Stomach (tissue), 9 donors: ENCODE results near the gene FAM8A1. TPM values are rescaled to one million over a fixed set of nuclear protein-coding genes. Genes with fewer than 3 reads are reported as not detected.

Source experiments
- DNase-seq, 2 donors: peaks; one replicate each; pipeline versions ENCODE4 v3.0.0 to v3.0.0-alpha.2; 2013 to 2019
- H3K27ac ChIP-seq, 5 donors: fragments of 200-600 bp in 4 of 5; sonication (generic) in 4 of 5; one replicate each; pipeline ENCODE4 v1.5.1; 2013 to 2019; ENCODE audit warnings: mild to moderate bottlenecking in 1 of 5, moderate library complexity in 1 of 5
- H3K27me3 ChIP-seq, 3 donors: fragments of 200-600 bp; sonication (generic); one replicate each; pipeline ENCODE4 v1.5.1; 2017 to 2019; ENCODE audit warnings: mixed run types in 1 of 3
- H3K36me3 ChIP-seq, 4 donors: fragments of 200-600 bp; sonication (generic); 1 replicate in 3 of 4; 2 replicates in 1 of 4; pipeline ENCODE4 v1.5.1; 2016 to 2019
- H3K4me1 ChIP-seq, 4 donors: fragments of 200-600 bp; sonication (generic); one replicate each; pipeline ENCODE4 v1.5.1; 2016 to 2019
- H3K4me3 ChIP-seq, 4 donors: fragments of 200-600 bp; sonication (generic) in 3 of 4; one replicate each; pipeline ENCODE4 v1.5.1; 2016 to 2019; ENCODE audit warnings: mild to moderate bottlenecking in 1 of 4
- H3K9me3 ChIP-seq, 4 donors: fragments of 200-600 bp; sonication (generic); one replicate each; pipeline ENCODE4 v1.5.1; 2016 to 2019
- EP300 ChIP-seq: sonication (generic); formaldehyde crosslinking; IDR thresholded peaks from one replicate; pipeline ENCODE4 v1.6.1; 2017; ENCODE audit warnings: antibody characterized with exemption
- POLR2A ChIP-seq, 4 donors: fragments of 450-650 bp; IDR thresholded peaks; one replicate each; pipeline ENCODE4 v1.6.1; 2016; ENCODE audit warnings: antibody characterized with exemption in 4 of 4, control low read depth in 2 of 4, mild to moderate bottlenecking in 1 of 4, moderate library complexity in 1 of 4
- POLR2AphosphoS5 ChIP-seq, 3 donors: sonication (generic); formaldehyde crosslinking; IDR thresholded peaks; one replicate each; pipeline ENCODE4 v1.6.1; 2016; ENCODE audit warnings: antibody characterized with exemption in 3 of 3
- WGBS, 5 donors: extraction: QIAGEN DNeasy Blood & Tissue Kit in 3 of 5; methylation state at CpG; one replicate each; pipeline versions ENCODE4 v1.1.5 to v1.1.7; 2013 to 2018; 5-methylcytosine and 5-hydroxymethylcytosine counted together
- intact Hi-C: fragments of 100-400 bp; cut with DNase I; formaldehyde crosslinking; loops from one replicate; pipeline ENCODE4 v1.15.1; 2023; ENCODE audit warnings: low total_unique reads
- polyA plus RNA-seq, 3 donors: library from polyadenylated mRNA; stranded (reverse); fragments of 200-250 nt; gene quantifications; one replicate each; pipeline ENCODE4 v1.2.3, GENCODE V29; 2013
- total RNA-seq, 5 donors: library from RNA; depleted of rRNA; stranded (reverse); fragments of >200 nt; gene quantifications; one replicate each; pipeline versions ENCODE4 v1.1.0 to v1.2.3, GENCODE V29; 2014 to 2016
- TF ChIP-seq, protein P1 (sequence below), 7 experiments: fragments of 450-650 bp in 4 of 7; fragments of 200-600 bp in 3 of 7; sonication (generic) in 3 of 7; IDR thresholded peaks; one replicate each; pipeline ENCODE4 v1.5.1; 2016 to 2019; ENCODE audit warnings: antibody characterized with exemption in 7 of 7, control low read depth in 2 of 7, mild to moderate bottlenecking in 1 of 7
- donor health status: healthy with polysubstance abuse.
- donor health status: Bipolar disorder and iron deficiency.
- donor health status: healthy.

FAM8A1 gene
- total and polyA plus RNA-seq, 8 donors, result 5.2 to 42.4 (median 21.9) TPM

- no peak for TF ChIP-seq EP300
- 67 to 80% (median 75%) methylated on average over 4 of the region's 4 CpGs for WGBS, 5 donors
- Histone ChIP-seq H3K9me3 (no peaks in the 10 kb centered on the region), H3K36me3 (peaks cover 0 to 23% (median 0%) of the 10 kb centered on the region in 4 donors), H3K27ac (no peak overlapping the region), H3K27me3 (no peaks in the 10 kb centered on the region), H3K4me3 (no peak overlapping the region), H3K4me1 (no peaks in the 10 kb centered on the region)
- intact Hi-C loops, result no loop called here
- no peak for DNase-seq
Measured at GRCh38 chr6:17556014-17556413, 44.1 kb upstream of the FAM8A1 start.

- no peak for DNase-seq
- Histone ChIP-seq H3K9me3 (peaks cover 0 to 11% (median 5%) of the 10 kb centered on the region in 4 donors), H3K36me3 (no peaks in the 10 kb centered on the region), H3K4me3 (no peak overlapping the region), H3K4me1 (no peaks in the 10 kb centered on the region), H3K27me3 (no peaks in the 10 kb centered on the region), H3K27ac (no peak overlapping the region)
- intact Hi-C loops, result no loop called here
- WGBS, 5 donors, result 87 to 91% (median 88%) methylated on average over 3 of the region's 3 CpGs
- TF ChIP-seq EP300 (no peak), POLR2A (IDR thresholded peaks at IDR 0.05) (no peak), POLR2AphosphoS5 (IDR thresholded peaks at IDR 0.05) (no peak)
- TF ChIP-seq, protein P1, sequence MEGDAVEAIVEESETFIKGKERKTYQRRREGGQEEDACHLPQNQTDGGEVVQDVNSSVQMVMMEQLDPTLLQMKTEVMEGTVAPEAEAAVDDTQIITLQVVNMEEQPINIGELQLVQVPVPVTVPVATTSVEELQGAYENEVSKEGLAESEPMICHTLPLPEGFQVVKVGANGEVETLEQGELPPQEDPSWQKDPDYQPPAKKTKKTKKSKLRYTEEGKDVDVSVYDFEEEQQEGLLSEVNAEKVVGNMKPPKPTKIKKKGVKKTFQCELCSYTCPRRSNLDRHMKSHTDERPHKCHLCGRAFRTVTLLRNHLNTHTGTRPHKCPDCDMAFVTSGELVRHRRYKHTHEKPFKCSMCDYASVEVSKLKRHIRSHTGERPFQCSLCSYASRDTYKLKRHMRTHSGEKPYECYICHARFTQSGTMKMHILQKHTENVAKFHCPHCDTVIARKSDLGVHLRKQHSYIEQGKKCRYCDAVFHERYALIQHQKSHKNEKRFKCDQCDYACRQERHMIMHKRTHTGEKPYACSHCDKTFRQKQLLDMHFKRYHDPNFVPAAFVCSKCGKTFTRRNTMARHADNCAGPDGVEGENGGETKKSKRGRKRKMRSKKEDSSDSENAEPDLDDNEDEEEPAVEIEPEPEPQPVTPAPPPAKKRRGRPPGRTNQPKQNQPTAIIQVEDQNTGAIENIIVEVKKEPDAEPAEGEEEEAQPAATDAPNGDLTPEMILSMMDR (IDR thresholded peaks at IDR 0.05), result no peak
Measured at GRCh38 chr6:17562636-17563035, 37.5 kb upstream of the FAM8A1 start.

GRCh38 chr6:17565399-17565798 lies 34.7 kb upstream of the FAM8A1 start:
- Histone ChIP-seq H3K9me3 (peaks cover 0 to 11% (median 5%) of the 10 kb centered on the region in 4 donors), H3K4me1 (no peaks in the 10 kb centered on the region), H3K36me3 (no peaks in the 10 kb centered on the region), H3K27ac (no peak overlapping the region), H3K4me3 (no peak overlapping the region), H3K27me3 (no peaks in the 10 kb centered on the region)
- no peak for DNase-seq
- WGBS, 5 donors, result 80 to 92% (median 84%) methylated on average over 3 of the region's 3 CpGs
- TF ChIP-seq EP300, result no peak
- no peak for TF ChIP-seq POLR2AphosphoS5 (IDR thresholded peaks at IDR 0.05)
- TF ChIP-seq POLR2A (IDR thresholded peaks at IDR 0.05), result no peak
- TF ChIP-seq, protein P1 (IDR thresholded peaks at IDR 0.05), result no peak
- intact Hi-C loops, result no loop called here

DNA sequence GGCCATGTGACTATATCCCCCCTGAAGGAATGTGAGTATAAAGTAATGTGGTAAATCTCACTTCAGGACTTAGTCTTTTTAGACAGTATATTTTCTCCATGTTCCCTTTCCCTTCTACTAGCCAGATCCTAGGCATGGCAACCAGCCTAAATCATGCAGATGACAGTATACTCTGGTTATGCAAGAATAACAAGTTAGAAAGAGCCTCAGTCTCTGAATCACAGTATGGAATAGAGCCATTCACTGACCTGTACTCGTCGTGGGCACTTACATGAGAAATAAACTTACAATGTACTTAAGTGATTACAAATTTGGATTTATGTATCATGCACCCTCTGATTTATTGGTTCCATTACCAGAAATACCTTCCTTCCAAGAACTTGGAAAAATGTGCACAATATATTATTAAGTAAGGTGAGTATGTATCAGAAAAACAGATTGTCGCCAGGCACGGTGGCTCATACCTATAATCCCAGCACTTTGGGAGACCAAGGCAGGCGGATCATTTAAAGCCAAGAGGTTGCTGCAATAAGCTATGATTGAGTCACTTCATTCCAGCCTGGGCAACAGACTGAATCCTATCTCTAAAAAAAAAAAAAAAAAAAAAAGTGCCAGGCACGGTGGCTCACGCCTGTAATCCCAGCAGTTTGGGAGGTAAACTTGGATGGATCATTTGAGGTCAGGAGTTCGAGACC lies 25.1 kb upstream of the FAM8A1 start:
- no peak for DNase-seq
- Histone ChIP-seq H3K4me1 (no peaks in the 10 kb centered on the region), H3K36me3 (no peaks in the 10 kb centered on the region), H3K27ac (no peak overlapping the region), H3K9me3 (peaks cover 4 to 13% (median 7%) of the 10 kb centered on the region in 4 donors), H3K27me3 (peaks cover 0 to 9% (median 0%) of the 10 kb centered on the region in 3 donors), H3K4me3 (no peak overlapping the region)
- 85 to 91% (median 87%) methylated on average over 8 of the region's 8 CpGs for WGBS, 5 donors
- intact Hi-C loops, result no loop called here
- TF ChIP-seq, protein P1 (IDR thresholded peaks at IDR 0.05), result no peak
- TF ChIP-seq EP300 (no peak), POLR2AphosphoS5 (IDR thresholded peaks at IDR 0.05) (no peak), POLR2A (IDR thresholded peaks at IDR 0.05) (no peak)

GRCh38 chr6:17577059-17577458 lies 23.0 kb upstream of the FAM8A1 start:
- Histone ChIP-seq H3K4me3 (no peak overlapping the region), H3K36me3 (no peaks in the 10 kb centered on the region), H3K27ac (no peak overlapping the region), H3K27me3 (peaks cover 0 to 17% (median 0%) of the 10 kb centered on the region in 3 donors), H3K4me1 (peaks cover 0 to 10% (median 5%) of the 10 kb centered on the region in 4 donors), H3K9me3 (peaks cover 4 to 13% (median 7%) of the 10 kb centered on the region in 4 donors)
- WGBS, 5 donors, result 78 to 96% (median 89%) methylated on average over 1 of the region's 1 CpG
- no peak for TF ChIP-seq POLR2AphosphoS5 (IDR thresholded peaks at IDR 0.05)
- TF ChIP-seq, protein P1 (IDR thresholded peaks at IDR 0.05), result no peak
- TF ChIP-seq POLR2A (IDR thresholded peaks at IDR 0.05), result no peak
- TF ChIP-seq EP300, result no peak
- intact Hi-C loops, result no loop called here
- DNase-seq, result no peak
